ENCODE results near the gene BARD1.
A peak's percentile ranks its signal among the peaks of the same experiment; 100 is the strongest.
"Not testable (repeated sequence)": the region's sequence is repeated elsewhere in the genome, so short reads cannot be mapped to it uniquely, and the experiment has no call there.

Gene BARD1

GRCh38 chr2:214808981-214809750, at the start of gene BARD1:
Gene BARD1, minus strand, starts transcription at chr2:214809683. Its CDS starts 114 bp downstream, at chr2:214809569.
- DNase-seq: peak in 1 of 2 donors; percentile 45

GRCh38 chr2:214856137-214856536, 46.7 kb upstream of the BARD1 start:
- DNase-seq: no peak

DNA sequence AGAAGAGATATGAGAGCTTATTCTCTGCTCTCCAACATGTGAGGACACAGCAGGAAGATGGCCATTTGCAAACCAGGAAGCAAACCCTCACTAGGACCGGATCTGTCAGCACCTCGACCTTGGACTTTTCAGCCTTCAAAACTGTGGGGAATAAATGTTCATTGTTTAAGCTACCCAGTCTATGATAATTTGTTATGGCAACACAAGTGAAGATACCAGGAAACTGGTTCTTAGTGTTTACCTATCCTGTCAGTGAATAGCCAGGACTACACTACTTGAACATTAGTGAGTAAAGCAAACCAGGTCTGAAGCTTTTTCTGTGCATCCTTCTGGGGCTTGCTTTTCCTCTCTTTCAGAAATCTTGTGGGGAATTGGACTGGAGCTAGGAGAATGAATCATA, 44.4 kb upstream of the BARD1 start:
- no peak for DNase-seq

DNA sequence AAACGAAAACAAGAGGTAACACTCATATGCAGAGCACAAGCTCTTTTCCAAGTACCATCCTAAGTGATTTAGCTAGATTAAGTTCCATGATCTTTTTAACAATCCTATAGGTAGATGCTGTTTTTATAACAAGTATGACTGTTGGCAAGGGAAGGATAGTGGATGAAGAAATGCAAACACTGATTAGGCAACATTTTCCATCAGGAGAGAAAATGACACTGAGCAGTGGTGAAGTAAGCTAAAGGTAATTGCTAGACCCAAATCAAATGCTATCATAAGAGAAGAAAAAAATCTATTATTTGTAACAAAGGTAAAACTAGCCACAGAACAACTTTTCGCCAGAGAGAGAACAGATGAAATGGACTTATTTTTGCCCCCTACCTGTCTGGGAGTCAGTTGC, 34.3 kb upstream of the BARD1 start:
- no peak for DNase-seq

GRCh38 chr2:214839464-214839863, 30.0 kb upstream of the BARD1 start:
- DNase-seq: no peak

- DNase-seq: no peak
Measured at GRCh38 chr2:214837466-214837865, 28.0 kb upstream of the BARD1 start.

GRCh38 chr2:214836568-214836967, 27.1 kb upstream of the BARD1 start:
- no peak for DNase-seq

- no peak for DNase-seq
Measured at GRCh38 chr2:214830794-214831346, 21.4 kb upstream of the BARD1 start.

- no peak for DNase-seq
Measured at GRCh38 chr2:214816008-214816533, 6.6 kb upstream of the BARD1 start.

DNA sequence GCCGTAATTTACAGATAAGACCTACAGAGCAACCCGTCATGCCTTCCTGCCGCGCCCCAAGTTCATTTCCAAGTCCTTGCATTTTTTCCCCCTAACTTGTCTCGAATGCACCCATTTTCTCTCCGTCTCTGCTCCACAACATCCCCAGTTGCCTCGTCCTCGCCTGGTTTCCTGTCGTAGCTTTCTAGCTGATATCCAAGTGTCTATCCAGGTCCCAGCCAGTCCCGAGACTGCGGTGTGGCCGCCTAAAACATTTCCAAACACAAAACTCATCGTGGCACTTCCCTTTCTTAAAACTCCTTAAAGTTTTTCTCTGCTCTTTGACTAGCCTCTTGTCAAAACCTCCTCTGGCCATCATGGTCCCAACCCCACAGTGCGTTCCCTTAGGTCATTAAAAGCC, 1.2 kb upstream of the BARD1 start:
- DNase-seq: no peak

GRCh38 chr2:214809751-214810564, 475 bp upstream of the BARD1 start:
- DNase-seq: peak; percentile 93 to 97

GRCh38 chr2:214807653-214808052, 1.8 kb downstream of the BARD1 start:
- no peak for DNase-seq

DNA sequence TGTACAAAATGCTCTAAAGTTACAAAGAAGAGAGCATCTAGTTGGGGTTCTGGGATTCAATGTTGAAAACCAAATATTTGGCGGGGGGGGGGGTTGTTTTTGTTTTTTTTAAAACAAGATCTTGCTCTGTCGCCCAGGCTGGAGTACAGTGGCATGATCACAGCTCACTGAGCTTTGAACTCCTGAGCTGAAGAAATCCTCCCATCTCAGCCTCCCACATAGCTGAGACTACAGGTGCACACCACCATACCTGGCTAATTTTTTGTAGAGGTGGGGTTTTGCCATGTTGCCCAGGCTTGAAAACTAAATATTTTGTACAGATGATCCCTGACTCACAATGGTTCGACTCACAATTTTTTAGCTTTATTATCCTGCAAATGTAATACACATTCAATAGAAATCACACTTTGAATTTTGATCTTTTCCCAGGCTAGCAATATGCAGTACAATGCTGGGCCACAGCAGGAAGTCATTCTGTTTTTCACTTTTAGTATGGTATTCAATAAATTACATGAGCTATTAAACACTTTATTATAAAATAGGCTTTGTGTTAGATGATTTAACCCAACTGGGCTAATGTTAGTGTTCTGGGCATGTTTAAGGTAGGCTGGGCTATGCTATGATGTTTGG, 7.6 kb downstream of the BARD1 start:
- DNase-seq: no peak

DNA sequence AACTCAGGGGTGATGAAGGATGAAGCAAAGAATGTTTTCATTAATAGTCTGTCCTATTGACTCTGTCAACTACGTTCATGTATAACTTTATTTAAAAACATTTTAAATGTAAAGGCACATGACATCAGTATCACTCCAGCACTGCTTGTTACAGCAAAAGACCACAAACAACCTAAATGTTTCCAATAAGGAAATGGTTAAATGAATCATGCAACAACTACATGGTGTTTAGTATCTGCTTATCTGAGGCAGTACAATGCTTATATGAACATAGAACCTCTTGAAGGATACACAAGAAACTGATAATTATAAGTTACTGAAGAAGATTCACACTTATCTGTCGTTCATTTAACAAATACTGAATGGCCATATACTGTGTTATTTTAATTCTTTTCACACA, 8.4 kb downstream of the BARD1 start:
- DNase-seq: no peak

DNA sequence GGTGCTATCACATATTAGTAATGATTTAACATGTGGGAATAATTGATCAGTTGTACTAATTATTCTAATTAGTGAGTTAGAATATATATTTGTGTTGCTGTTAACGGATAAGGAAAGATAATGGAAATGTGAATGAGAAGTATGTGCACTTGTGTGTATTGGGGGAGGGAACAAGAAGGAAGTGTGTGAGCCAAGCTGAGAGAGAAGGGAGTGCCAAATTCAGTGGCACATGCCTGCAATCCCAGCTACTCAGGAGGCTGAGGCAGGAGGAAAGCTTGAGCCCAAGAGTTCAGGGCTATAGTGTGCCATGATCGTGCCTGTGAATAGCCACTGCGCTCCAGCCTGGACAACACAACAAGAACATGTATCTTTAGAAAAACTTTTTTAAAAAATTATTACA, 9.3 kb downstream of the BARD1 start:
- no peak for DNase-seq

GRCh38 chr2:214796911-214797310, 12.6 kb downstream of the BARD1 start:
- DNase-seq: no peak

DNA sequence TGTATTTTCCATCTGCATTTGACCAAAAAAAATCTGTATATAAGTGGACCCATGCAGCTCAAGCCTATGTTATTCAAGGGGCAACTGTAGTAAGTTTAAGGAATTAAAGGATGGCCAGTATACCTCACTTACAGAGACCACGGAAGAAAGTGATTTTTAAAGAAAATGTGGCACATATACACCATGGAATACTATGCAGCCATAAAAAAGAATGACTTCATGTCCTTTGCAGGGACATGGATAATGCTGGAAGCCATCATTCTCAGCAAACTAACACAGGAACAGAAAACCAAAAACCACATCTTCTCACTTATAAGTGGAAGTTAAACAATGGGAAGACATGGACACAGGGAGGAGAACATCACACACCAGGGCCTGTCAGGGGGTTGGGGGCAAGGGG, 26.3 kb downstream of the BARD1 start:
- not testable (repeated sequence) for DNase-seq

DNA sequence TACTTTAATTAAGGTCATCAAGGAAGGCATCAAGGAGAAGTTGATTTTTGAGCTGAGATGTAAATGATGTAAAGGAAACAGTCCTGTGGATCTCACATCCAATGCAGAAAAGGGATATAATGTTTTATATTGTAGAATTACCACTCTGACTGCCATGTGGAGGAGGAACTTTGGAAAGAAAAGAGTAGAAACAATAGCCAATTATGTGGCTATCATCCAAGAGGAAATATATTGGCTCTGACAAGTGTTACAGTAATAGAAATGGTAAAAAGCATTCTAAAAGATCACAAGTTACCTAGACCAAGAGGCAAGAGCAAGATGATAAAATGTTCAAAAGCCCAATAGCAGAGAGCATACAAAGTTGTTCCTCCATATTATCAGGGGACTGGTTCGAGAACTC, 26.8 kb downstream of the BARD1 start:
- no peak for DNase-seq

- DNase-seq: no peak
Measured at GRCh38 chr2:214781226-214781625, 28.3 kb downstream of the BARD1 start.

- DNase-seq: no peak
Measured at GRCh38 chr2:214775971-214776370, 33.5 kb downstream of the BARD1 start.

- no peak for DNase-seq
Measured at GRCh38 chr2:214774108-214774507, 35.4 kb downstream of the BARD1 start.

DNA sequence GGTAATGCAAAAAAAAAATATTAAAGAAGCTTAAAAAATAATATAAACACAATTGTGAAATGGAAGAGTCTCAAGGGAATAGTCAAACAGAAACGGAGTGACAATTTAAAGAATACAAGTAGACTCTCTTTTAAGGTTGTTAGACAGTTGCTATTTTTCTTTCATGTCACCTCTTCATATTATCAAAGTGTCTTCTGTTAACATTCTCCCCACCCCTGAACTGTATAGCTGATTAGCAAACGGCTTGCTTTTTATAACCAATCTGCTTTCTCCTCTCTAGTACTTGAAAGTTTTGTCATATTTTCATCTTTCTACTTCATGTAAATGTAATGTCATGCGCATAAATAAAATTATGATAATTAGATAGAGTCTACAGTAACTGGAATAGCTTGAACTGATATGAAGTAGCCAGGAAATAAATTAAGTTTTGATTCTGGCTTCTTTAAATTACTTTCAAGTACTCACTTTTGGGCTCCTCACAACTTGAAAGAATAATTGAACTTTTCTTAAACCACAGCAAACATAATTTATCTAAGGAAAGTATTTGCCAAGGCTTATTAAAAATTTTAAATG, 37.0 kb downstream of the BARD1 start:
- no peak for DNase-seq

- DNase-seq: no peak
Measured at GRCh38 chr2:214765180-214765579, 44.3 kb downstream of the BARD1 start.
